Ishikawa (cell line): ENCODE results near the gene MMP14.

ENCODE experiments used
- CEBPB ChIP-seq: IDR thresholded peaks from 2 replicates; pipeline ENCODE4 v1.6.1; 2012
- CREB1 ChIP-seq: IDR thresholded peaks from 2 replicates; pipeline ENCODE4 v1.6.1; 2012; ENCODE audit warnings: low read depth
- EGR1 ChIP-seq: IDR thresholded peaks from 2 replicates; pipeline ENCODE4 v1.6.1; 2012
- EP300 ChIP-seq: IDR thresholded peaks from 2 replicates; pipeline ENCODE4 v1.6.1; 2012; ENCODE audit warnings: borderline replicate concordance
- FOXM1 ChIP-seq: IDR thresholded peaks from 2 replicates; pipeline ENCODE4 v1.6.1; 2012; ENCODE audit warnings: low read depth, borderline replicate concordance
- NFIC ChIP-seq: IDR thresholded peaks from 2 replicates; pipeline ENCODE4 v1.6.1; 2012
- RAD21 ChIP-seq: IDR thresholded peaks from 2 replicates; pipeline ENCODE4 v1.6.1; 2012; ENCODE audit warnings: low read depth
- TAF1 ChIP-seq: IDR thresholded peaks from 2 replicates; pipeline ENCODE4 v1.6.1; 2012; ENCODE audit warnings: low read depth, mild to moderate bottlenecking
- TCF12 ChIP-seq: IDR thresholded peaks from 2 replicates; pipeline ENCODE4 v1.6.1; 2012; ENCODE audit warnings: low read depth
- YY1 ChIP-seq: IDR thresholded peaks from 2 replicates; pipeline ENCODE4 v1.6.1; 2012; ENCODE audit warnings: low read depth
- ZBTB7A ChIP-seq: IDR thresholded peaks from 2 replicates; pipeline ENCODE4 v1.6.1; 2012; ENCODE audit warnings: low read depth
- TF ChIP-seq, protein P1 (sequence below): IDR thresholded peaks from 2 replicates; pipeline ENCODE4 v1.6.1; 2012
- TF ChIP-seq, protein P2 (sequence below): IDR thresholded peaks from 2 replicates; pipeline ENCODE4 v1.6.1; 2012; ENCODE audit warnings: low read depth, mild to moderate bottlenecking
- TF ChIP-seq, protein P3 (sequence below): IDR thresholded peaks from 2 replicates; pipeline ENCODE4 v1.6.1; 2012

DNA sequence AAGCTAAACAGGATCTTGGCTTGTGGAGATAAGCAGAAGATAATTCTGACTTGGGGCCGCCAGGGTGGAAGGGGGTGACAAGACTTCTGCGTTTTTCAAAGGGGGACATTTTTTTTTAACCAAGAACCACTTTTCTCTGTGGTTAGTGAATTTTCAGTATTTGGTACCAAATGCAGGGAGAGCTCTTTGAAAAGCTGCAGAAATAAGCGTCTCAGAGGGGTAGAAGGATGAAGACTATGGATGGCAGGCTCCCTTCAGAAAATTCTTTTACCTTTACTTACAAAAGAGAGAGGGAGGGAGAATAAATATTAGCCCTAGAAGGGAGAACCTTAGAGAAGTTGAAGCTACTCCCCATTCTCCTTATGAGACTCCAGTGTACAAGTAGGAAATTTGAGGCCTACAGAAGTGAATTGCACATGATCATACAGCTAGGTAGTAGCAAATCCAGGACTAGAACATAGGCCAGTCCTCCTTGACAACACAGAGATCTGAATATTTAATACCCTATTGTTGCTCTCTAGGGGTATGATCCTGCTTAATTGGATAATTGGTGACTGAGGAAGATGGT lies 5.9 kb upstream of the MMP14 start:
- TF ChIP-seq YY1 (no peak), CEBPB (no peak), EGR1 (no peak), FOXM1 (no peak), TCF12 (no peak), CREB1 (no peak), TAF1 (no peak), EP300 (no peak), NFIC (no peak), RAD21 (no peak), ZBTB7A (no peak)
- TF ChIP-seq, protein P1, sequence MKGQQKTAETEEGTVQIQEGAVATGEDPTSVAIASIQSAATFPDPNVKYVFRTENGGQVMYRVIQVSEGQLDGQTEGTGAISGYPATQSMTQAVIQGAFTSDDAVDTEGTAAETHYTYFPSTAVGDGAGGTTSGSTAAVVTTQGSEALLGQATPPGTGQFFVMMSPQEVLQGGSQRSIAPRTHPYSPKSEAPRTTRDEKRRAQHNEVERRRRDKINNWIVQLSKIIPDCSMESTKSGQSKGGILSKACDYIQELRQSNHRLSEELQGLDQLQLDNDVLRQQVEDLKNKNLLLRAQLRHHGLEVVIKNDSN: no peak
- TF ChIP-seq, protein P2, sequence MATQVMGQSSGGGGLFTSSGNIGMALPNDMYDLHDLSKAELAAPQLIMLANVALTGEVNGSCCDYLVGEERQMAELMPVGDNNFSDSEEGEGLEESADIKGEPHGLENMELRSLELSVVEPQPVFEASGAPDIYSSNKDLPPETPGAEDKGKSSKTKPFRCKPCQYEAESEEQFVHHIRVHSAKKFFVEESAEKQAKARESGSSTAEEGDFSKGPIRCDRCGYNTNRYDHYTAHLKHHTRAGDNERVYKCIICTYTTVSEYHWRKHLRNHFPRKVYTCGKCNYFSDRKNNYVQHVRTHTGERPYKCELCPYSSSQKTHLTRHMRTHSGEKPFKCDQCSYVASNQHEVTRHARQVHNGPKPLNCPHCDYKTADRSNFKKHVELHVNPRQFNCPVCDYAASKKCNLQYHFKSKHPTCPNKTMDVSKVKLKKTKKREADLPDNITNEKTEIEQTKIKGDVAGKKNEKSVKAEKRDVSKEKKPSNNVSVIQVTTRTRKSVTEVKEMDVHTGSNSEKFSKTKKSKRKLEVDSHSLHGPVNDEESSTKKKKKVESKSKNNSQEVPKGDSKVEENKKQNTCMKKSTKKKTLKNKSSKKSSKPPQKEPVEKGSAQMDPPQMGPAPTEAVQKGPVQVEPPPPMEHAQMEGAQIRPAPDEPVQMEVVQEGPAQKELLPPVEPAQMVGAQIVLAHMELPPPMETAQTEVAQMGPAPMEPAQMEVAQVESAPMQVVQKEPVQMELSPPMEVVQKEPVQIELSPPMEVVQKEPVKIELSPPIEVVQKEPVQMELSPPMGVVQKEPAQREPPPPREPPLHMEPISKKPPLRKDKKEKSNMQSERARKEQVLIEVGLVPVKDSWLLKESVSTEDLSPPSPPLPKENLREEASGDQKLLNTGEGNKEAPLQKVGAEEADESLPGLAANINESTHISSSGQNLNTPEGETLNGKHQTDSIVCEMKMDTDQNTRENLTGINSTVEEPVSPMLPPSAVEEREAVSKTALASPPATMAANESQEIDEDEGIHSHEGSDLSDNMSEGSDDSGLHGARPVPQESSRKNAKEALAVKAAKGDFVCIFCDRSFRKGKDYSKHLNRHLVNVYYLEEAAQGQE: no peak
- TF ChIP-seq, protein P3, sequence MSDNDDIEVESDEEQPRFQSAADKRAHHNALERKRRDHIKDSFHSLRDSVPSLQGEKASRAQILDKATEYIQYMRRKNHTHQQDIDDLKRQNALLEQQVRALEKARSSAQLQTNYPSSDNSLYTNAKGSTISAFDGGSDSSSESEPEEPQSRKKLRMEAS: no peak
